Esophagus squamous epithelium (tissue), 4 donors: ENCODE measurements around the gene ELMO1.

Source experiments
- POLR2A ChIP-seq, 4 donors: fragments of 450-650 bp; IDR thresholded peaks; one replicate each; pipeline ENCODE4 v1.6.1; 2017; ENCODE audit warnings: antibody characterized with exemption in 4 of 4, mild to moderate bottlenecking in 4 of 4, moderate library complexity in 3 of 4
- TF ChIP-seq, protein P1 (sequence below), 6 experiments: fragments of 450-650 bp in 4 of 6; fragments of 200-600 bp in 2 of 6; sonication (generic) in 2 of 6; IDR thresholded peaks; one replicate each; pipeline ENCODE4 v1.5.1; 2016 to 2019; ENCODE audit warnings: antibody characterized with exemption in 6 of 6, mild to moderate bottlenecking in 4 of 6, moderate library complexity in 4 of 6

DNA sequence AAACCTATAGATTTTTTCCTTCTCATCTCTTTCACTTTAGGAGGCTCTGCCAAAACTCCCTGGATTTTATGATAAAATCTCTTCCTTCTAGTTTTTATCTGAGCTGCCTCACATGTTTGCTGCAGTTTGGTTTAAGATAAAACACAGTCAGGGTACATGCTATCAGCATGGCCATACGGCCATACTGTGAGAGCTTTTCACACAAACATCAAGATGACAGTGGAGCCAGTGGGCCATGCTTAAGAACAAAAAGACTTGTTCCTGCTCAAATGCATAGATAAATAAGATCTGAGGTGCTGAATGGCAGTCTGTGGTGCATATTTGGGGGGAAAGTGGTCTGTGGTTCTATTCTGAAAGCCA lies 91.0 kb downstream of the ELMO1 start:
- no peak for TF ChIP-seq POLR2A (IDR thresholded peaks at IDR 0.05)
- TF ChIP-seq, protein P1, sequence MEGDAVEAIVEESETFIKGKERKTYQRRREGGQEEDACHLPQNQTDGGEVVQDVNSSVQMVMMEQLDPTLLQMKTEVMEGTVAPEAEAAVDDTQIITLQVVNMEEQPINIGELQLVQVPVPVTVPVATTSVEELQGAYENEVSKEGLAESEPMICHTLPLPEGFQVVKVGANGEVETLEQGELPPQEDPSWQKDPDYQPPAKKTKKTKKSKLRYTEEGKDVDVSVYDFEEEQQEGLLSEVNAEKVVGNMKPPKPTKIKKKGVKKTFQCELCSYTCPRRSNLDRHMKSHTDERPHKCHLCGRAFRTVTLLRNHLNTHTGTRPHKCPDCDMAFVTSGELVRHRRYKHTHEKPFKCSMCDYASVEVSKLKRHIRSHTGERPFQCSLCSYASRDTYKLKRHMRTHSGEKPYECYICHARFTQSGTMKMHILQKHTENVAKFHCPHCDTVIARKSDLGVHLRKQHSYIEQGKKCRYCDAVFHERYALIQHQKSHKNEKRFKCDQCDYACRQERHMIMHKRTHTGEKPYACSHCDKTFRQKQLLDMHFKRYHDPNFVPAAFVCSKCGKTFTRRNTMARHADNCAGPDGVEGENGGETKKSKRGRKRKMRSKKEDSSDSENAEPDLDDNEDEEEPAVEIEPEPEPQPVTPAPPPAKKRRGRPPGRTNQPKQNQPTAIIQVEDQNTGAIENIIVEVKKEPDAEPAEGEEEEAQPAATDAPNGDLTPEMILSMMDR (IDR thresholded peaks at IDR 0.05) = no peak
